Stimulated activated CD4-positive, alpha-beta T cell treated with anti-CD3 and anti-CD28 coated beads, Interleukin-12 subunit alpha, Interleukin-12 subunit beta, amount 100 ng/mL, for 4 hours (primary cell): ENCODE data around the gene TRIM72.
"Not testable (repeated sequence)": the region's sequence is repeated elsewhere in the genome, so short reads cannot be mapped to it uniquely, and the experiment has no call there.

Source experiments
- DNase-seq: peaks from one replicate; pipeline ENCODE4 v3.0.0-alpha.2; 2020

TRIM72 gene, protein sequence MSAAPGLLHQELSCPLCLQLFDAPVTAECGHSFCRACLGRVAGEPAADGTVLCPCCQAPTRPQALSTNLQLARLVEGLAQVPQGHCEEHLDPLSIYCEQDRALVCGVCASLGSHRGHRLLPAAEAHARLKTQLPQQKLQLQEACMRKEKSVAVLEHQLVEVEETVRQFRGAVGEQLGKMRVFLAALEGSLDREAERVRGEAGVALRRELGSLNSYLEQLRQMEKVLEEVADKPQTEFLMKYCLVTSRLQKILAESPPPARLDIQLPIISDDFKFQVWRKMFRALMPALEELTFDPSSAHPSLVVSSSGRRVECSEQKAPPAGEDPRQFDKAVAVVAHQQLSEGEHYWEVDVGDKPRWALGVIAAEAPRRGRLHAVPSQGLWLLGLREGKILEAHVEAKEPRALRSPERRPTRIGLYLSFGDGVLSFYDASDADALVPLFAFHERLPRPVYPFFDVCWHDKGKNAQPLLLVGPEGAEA

DNA sequence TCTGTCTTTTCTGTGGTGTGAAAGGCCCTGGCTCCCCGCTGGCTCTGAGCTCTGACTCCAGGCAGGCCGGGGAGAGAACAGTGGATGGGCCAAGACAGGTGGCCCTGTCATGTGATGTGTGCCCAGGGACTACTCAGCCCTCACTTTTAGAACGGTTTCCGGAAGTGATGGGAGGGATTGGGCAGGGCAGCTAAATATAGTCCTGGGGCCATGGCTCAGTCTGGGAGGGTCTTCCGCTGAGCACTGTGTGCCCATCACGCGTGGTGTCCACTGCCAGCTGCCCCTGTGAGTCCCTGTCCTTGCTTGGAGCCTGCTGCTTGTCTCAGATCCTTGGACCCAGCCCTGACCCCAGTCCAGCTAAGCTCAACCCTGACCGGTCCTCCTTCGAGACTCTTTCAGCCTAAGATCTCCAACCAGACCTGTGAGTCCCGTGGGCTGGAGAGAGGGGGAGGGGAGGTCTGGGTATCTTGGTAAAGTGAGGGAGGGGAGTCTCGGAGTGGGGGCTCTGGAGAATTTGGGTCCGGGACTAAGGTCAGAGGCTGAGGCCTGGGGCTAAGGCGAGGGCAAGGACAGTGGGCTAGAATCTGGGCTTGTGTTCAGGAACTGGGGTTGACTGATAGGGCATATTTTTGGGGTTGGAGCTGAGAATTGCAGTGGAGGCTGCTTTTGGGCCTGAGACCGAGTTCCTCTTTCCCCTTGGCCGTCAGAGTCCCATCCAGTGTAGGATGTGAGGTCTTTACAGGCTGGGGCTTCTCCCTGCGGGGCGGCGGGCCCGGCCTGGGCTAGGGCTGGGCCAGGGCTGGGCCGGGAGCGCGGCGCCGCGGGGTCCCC, at the start of gene TRIM72:
Gene TRIM72, plus strand, starts transcription at position 243 of the 831 bp plus-strand sequence. CDS start 620 bp downstream, outside the sequence.
- no peak for DNase-seq

DNA sequence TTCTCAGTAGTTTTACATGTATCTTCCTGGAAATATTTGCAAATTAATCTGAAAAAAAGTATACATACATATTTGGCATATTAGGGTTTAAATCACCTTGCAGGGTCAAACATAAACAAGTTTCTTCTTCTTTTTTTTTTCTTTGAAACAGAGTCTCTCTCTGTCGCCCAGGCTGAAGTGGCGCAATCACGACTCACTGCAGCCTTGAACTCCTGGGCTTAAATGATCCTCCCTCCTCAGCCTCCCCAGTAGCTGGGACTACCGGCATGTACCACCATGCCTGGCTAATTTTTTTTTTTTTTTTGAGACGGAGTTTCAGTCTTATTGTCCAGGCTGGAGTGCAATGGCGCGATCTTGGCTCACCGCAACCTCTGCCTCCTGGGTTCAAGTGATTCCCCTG, 46.6 kb upstream of the TRIM72 start:
- DNase-seq, result no peak

DNA sequence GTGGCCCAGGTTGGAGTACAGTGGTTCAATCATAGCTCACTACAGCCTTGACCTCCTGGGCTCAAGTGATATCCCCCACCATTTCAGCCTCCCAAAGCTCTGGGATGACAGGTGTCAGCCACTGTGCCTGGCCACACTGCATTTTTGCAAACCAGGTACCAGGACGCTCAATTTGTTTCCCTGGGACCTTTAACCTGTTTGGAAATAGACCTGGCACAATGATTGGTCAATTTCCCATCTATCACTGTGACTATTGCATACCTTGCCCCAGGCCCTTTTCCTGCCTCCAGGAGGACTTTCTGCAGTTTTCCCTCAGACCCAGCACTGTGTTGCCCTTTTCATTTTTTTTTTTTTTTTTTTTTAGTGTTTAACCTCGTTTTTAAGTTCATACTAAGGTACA, 45.1 kb upstream of the TRIM72 start:
- no peak for DNase-seq

DNA sequence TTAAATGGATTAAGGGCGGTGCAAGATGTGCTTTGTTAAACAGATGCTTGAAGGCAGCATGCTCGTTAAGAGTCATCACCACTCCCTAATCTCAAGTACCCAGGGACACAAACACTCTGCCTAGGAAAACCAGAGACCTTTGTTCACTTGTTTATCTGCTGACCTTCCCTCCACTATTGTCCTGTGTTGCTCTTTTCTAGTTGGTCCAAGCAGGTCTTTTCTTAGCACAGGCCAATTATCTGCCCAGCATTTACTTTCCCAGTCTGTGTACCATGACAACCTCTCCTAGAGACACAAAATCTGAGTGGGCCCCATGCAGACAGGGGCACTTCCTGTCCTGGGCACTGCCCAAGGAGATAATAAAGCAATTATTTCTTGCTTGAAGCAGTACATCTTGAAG, 43.9 kb upstream of the TRIM72 start:
- DNase-seq, result not testable (repeated sequence)

DNA sequence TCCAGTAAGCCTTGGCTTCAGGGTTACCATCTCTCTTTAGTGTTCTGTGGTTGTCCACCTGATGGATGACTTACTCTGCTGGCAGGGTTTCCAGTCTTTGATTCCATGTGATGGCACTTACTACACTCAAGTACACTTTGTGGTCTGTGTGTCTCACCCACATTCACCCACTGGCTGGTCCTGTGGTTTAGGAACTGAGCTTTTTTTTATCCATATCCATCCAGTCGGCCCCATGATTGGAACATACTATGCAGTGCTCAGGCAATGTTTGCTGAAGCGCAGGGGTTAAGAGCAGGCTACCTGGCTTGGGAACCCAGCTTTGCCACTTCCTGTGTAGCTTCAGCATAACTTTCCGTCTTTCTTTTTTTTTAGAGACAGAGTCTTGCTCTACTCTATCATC, 36.8 kb upstream of the TRIM72 start:
- no peak for DNase-seq

DNA sequence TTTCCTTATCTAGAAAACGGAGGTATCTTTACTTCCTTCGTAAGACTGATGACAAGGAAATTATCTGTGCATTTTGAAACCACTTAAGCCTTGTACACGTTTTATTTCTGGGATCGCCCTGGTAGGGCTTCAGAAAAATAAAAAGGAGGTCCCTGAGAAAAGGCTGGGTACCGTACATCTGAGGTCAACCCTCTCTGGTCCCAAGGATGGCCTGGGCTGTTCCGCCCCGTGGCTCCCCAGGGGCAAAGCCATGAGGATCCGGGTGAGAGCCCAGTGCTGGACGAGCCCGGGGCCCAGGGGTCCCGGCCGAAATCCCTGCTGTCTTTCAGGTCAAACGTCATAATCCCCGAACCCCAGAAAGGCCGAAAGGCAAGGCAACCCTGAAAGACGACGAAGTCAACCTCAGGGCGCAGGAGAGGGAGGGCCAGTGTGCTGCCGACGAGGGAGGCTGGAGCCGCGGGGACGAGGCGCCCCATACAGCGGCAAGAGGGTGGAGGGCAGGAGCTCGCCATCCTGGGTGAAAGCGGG, 34.6 kb upstream of the TRIM72 start:
- no peak for DNase-seq

DNA sequence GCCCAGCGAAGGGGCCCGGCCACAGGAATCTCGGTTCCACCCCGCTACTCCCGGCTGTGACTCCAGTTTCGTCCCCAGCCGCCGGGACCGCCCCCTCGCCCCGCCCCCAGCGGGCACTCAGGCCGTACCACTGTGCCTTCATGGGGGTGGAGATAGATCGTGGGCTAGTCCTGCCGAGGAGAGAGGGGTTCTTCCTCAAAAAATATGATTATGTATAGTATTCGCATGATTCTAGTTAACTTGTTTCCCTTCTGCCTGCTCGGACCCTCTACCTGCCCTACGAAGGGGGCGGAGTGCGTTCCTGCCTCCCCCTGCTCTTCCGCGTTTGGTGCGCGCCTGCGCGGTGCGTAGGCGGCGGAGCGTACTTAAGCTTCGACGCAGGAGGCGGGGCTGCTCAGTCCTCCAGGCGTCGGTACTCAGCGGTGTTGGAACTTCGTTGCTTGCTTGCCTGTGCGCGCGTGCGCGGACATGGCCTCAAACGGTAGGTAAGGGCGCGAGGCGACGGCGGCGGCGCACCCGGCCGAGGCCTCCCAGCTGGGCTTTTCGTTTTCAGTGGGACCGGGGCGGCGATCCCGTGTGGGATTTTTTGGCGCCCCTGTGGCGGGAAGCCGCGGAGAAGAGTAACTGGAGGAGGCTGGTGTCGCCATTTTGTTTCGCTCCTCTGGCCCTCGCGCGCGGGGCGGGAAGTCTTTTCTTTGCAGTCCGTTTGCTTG, 34.0 kb upstream of the TRIM72 start, which contains the start of gene FUS:
Gene FUS, plus strand, starts transcription at position 393 of the 713 bp plus-strand sequence. Its CDS starts 76 bp downstream, at position 469.
- DNase-seq, result peak; percentile 89

DNA sequence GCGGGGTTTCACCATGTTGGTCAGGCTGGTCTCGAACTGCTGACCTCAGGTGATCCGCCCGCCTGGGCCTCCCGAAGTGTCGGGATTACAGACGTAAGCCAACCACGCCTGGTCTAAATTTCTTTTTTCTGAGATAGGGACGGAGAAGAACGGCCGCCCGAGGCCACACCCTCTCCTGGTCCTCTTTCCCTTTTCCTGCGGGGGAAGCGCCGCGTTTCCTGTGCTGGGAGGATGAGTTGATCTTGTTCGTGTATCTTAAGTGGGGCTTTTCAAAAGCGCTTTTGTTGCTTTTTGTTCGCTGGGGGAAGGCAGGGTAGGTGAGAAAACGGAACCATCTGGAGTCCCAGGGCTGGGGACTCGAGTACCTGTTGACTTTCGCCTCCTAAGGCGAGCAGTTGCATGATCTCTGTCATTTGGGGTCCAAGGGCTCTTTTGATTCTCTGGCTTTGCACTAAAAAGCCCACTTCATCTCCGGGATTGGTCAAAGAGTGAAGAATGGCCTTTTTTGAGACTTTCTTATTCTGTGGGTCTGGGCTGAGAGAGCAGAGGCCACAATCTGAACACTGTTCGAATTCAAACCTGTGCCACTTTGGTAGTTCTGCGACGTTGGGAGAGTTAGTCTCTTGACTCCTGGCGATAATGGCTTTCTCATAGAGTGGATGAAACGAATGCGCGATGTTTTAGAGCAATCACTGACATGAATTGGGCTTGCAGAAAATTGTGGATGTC, 32.7 kb upstream of the TRIM72 start:
- DNase-seq, result no peak

DNA sequence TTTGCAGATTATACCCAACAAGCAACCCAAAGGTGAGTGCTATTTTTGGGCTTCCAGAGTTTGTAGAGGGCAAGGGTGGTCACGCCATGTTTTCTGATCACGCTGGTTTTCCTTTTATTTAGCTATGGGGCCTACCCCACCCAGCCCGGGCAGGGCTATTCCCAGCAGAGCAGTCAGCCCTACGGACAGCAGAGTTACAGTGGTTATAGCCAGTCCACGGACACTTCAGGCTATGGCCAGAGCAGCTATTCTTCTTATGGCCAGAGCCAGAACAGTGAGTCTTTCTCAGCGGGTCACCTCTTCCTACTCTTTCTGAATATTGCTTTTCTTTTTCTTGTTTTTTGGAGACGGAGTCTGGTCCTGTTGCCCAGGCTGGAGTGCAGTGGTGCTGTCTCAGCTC, 31.5 kb upstream of the TRIM72 start:
- DNase-seq, result no peak

DNA sequence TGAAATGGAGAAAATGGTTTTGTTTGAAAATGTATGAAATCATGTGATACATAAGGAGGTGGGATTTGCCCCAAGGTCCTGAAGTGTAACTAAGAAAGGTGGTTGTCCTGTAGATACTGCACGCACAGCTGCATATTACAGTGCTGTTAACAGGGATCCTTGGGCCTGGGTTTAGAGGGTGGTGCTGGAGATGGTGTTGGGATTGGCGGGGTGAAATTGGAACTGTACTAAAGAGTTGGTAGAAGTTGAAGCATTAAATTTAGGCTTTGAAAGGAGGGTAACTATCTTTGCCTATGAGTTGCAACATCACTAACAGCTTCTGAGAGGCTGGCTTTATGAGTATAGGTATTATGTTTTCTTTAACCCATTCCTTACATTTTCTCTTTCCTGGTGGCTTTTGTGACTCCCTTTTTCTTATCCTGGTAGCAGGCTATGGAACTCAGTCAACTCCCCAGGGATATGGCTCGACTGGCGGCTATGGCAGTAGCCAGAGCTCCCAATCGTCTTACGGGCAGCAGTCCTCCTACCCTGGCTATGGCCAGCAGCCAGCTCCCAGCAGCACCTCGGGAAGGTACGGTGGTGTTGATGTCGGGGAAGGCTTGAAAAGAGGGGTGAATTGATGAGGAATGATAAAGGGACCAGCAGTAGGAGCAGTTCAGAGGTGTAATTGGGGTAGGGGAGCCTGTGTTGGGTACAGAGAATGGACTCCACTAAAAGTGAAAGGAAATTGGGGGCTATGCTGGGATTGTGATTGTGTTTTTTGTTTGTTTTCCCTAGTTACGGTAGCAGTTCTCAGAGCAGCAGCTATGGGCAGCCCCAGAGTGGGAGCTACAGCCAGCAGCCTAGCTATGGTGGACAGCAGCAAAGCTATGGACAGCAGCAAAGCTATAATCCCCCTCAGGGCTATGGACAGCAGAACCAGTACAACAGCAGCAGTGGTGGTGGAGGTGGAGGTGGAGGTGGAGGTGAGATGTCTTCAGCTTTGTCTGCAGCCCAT, 30.2 kb upstream of the TRIM72 start:
- DNase-seq, result no peak

DNA sequence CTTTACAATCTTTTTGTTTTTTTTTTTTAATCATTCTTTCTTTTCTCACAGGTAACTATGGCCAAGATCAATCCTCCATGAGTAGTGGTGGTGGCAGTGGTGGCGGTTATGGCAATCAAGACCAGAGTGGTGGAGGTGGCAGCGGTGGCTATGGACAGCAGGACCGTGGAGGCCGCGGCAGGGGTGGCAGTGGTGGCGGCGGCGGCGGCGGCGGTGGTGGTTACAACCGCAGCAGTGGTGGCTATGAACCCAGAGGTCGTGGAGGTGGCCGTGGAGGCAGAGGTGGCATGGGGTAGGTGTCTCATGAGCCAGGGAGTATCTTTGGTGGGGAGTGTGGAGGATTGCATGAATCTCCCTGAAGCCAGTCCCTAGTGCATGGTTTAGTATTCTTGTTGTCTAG, 29.0 kb upstream of the TRIM72 start:
- no peak for DNase-seq

DNA sequence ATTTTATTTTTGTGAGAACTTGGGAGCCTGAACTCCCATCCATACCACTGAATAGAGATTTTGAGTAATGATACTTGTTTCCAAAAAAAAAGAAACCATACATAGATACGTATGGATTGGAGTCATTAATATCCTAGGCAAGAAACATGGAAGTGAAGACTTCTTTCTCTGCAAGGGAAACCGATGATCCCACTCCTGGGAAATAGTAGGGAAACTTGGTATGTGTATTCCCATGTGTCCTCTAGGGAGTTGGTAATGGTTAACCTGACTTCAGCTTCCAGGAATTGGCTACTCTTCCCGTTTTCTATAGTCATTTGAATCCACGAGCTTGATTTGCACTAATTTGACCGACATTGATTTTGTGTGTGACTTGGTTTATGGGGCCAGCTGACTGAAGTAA, 28.6 kb upstream of the TRIM72 start:
- no peak for DNase-seq

DNA sequence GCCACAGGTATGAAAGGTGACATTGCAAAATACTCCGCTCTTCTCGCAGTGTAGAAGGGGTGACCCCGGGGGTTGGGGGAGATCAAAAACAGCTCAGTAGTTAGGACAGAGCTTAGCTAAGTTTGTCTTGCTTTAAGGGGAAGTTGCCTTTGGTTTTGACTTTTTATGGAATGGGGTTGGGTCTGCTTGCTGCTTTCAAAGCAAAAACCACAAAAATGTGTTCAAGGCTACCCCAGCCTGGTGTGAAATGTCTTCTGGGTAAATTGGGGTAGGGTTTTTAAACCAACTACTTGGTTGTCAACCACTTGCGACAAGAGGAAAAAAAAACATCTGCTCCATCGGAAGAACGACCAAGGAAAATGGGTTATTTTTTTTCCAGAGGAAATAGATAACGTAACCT, 27.7 kb upstream of the TRIM72 start:
- DNase-seq, result no peak

DNA sequence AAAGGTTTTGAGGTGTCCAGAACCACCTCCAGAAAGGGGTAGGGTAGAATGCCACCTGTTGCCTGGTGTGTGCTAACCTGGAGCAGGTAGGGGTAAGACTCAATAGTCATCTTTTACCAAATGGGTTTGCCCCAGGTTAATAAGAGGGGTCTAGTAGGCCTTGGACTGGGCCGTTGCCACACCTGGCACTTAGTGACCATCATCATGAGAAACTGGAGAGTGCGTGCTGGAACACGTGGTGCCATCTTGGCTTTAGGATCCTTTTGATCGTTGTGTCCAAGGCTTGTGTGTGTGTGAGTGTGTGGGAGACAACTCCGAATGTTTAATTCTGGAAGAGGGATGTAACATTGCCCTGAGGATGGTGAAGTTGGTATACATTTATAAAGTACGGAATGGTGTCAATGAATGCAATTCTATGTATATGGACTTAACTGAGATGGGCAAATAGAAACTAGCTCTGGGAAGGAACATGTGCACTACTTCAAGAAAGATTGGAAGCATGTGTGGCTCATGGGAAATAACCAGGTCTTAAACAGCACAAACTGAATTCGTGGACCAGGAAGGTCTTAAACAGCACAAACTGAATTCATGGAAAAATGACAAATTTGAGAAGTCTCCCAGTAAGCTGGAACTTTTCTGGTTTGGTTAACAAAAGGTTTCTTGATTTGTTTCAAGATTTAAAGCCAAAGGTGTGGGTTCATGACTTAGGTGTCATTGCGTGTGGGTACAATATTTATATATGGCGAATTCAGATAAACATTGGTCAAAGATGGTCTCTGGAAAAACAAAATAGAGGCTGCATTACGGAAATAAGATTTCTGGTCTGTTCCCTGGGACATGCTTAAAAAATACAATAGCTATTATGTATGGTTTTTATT, 26.8 kb upstream of the TRIM72 start:
- DNase-seq, result no peak

DNA sequence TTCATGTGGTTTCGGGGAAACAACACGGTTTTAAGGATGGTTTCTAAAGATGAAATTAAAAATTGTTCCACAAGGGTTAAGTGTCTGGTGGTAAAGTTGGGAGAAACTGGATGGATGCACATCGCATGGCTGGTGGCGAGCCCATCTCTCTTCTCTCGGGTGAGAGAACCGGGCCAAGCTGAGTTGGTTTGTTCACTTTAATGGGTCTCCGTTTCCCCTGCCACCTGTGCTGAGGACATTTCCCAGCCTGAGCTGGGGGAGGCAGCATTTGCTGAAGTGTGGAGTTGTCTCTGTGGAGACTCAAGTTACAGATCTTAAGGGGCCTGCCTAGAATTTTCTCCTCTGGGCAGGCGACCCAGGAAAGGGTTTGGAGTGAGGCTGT, 26.1 kb upstream of the TRIM72 start:
- DNase-seq, result no peak

DNA sequence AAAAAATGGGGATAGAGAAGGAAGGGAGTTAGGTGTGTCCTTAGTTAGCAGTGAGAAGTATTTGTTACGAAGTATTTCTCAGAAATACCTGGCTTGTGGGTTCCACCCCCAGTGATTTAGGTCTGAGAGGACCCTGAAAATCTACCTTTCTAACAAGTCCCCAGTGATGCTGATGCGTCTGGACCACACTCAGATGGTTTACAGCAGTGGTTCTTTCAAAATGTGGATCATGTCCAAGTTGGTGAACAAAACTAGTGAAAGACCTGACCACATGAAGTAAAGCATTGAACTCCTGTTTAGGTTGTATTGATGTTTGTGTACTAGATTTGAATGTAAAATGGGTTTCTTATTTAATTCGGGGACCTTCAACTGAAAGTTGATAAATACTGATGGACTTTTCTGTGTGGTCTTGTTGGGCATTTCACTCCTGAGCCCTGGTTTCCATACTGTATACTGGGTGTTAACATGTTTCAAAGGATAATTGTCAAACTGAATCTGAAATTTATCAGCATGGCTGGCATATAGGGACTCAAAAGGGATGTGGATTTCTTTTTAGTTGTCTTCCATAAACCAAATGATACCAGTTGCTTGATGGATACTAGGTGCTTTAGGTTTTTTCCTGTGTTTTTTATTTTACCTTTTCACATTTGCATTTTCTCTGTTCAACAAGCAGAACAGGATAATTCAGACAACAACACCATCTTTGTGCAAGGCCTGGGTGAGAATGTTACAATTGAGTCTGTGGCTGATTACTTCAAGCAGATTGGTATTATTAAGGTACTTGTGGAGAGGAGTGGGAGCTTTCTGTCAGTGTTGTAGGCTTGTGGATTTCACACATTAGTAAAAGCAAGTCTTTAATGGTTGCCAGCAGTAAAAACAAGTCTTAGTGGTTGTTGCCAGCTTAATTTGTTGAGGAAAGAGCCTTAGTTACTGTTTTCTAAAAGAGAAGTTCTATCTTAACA, 25.2 kb upstream of the TRIM72 start:
- no peak for DNase-seq

DNA sequence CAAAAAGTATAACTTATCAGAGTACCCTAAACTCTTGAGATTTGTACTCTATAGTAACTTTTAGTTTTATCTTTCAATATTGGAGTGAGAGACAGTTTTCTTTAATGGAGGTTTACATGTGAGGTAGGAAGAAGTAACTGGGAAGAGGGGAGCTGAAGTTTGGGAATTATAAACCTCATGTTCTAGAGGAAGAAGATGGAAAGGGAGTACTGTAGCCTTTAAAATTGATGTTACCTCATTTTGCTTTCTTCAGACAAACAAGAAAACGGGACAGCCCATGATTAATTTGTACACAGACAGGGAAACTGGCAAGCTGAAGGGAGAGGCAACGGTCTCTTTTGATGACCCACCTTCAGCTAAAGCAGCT, 24.5 kb upstream of the TRIM72 start:
- DNase-seq, result no peak

DNA sequence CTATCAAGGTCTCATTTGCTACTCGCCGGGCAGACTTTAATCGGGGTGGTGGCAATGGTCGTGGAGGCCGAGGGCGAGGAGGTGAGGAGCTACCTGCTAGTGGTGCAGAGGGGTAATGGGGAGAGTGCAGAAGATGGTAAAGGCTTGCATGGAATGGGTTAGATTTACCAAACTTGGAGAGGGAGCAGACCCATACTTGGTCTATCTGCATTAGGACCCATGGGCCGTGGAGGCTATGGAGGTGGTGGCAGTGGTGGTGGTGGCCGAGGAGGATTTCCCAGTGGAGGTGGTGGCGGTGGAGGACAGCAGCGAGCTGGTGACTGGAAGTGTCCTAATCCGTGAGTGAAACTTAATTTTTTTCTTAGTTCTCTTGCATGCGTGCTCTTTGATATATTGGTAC, 23.9 kb upstream of the TRIM72 start:
- no peak for DNase-seq
